HG02852 (cell line): ENCODE measurements around the gene RGS6.

Experiments used
- ATAC-seq: cut with Tn5 transposase; IDR thresholded peaks from one replicate; pipeline ENCODE4 v1.9.1; 2021; ENCODE audit warnings: mild to moderate bottlenecking, moderate library complexity; ENCODE audit not compliant: unreplicated experiment

The RGS6 gene

DNA sequence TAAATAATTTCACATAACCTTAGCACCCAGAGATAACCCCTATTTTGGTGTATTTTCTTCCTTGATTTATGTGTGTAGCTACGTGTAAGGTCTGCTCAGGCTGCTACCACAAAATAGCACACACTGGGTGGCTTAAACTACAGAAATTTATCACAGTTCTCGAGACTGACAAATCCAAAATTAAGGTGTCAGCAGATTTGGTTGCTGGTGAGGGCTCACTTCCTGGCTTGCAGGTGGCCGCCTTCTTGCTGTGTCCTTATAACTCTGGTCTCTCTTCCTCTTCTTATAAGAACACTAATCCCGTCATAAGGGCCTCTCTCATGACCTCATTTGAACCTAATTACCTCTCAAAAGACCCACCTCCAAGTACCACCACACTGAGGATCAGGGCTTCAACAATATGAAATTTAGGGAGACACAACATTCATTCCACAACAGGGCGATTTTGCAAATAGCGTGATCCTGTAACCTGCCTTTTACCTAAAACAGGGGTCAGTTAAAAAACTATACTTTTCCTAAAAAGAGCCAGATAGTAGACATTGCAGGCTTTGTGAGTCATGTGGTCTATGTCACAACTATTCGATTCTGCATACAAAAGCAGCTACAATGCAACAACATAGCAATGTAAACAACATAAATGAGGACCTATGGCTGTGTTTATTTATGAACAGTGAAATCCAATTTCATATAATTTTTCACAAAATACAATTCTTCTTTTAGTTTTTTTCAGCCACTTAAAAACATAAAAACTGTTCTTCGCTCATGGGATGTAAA lies 589.9 kb downstream of the RGS6 start:
- no peak for ATAC-seq

- no peak for ATAC-seq
These were observed 590.6 kb downstream of the RGS6 start for GRCh38 chr14:72522847-72523246.

- ATAC-seq: no peak
These were observed 591.4 kb downstream of the RGS6 start for GRCh38 chr14:72523424-72524294.

DNA sequence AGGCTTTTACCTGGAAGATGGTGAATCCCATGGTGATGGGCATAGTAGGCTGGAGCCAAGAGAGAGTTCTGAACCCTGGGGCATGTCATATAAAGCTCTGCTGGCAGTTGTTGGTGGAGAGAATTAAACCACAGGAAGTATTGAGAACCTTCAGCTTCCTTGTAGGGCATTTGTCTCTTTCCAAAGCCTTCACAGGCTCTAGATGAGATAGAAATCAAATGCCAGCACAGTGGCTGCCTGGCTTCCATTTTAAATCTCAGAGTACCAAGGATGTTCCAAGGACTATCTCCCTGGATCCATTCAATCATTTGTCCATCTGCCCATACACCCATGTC lies 592.0 kb downstream of the RGS6 start:
- ATAC-seq: no peak

DNA sequence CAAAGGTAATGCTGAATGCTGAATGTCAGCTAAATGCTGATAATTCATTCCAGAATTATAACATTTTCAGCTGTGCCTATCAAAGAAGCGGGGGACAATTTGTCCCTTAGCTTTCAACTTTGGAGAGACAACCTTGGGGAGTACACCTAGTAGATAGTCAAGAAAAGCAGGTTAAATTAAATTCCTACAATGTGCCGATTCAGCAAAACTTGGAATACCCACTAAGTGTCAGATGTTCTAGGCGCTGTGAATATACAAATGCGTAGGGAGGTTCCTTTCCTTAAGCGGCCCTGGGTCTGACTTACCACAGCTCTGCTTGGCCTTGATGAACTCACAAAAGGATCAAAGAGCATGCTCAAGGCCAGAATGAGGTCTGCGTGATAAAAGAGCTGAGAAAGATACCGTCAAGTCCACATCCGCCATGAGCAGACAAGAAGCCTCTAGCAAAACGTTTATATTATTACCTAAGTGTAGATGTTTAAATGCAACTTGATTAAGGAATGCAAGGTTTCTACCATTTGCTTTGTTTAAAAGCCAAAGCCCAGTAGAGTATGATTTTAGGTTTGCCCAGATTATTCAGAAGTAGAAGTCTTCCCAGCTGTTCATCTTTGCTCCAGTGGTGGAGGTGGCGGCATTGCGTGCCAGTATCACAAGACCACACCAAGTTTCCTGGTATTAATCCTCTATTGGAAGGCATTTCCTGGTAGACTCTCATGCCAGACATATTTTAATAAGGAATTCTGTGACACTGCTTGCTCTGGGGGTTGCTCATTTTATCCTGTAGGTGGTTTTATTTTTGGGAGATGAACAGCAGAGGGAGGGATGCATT lies 593.1 kb downstream of the RGS6 start:
- no peak for ATAC-seq

- ATAC-seq: no peak
These were observed 595.4 kb downstream of the RGS6 start for GRCh38 chr14:72527591-72527990.

DNA sequence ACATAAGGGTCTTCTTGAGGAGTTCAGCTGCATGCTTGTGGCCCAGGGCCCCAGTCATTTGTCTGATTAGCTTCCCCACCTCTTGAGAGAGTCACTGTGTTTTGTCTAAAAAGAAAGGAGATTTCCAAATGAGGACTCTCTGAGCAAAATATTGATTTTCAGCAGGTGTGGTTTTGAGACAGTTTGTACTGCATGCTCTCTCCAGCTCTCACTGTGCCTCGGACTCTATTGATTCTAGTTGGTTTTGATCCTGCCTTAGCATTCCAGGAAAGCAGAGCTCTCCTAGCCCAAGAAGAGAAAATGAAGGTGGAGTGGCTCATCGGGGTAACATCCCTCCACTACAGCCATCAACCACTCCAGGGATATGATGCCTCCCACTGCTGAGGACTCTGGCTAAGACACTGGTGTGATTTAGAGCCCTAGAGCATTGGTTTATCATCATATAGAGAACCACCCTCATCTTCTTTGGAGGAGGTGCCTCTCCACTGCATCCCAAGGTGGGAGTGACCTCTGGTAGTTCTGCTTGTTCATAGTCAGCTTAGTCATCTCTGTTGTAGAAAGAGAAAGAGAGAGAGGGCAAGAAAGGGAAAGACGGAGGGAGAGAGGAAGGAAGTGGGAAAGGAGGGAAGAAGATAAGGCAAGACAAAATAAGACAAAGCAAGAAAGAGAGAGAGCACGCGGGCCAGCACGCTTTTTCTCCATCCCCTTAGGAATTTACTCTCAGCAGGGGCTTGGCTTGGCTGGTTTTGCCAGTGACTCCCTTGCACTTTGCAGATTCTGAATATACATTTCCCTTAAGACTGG lies 596.0 kb downstream of the RGS6 start:
- ATAC-seq: no peak

DNA sequence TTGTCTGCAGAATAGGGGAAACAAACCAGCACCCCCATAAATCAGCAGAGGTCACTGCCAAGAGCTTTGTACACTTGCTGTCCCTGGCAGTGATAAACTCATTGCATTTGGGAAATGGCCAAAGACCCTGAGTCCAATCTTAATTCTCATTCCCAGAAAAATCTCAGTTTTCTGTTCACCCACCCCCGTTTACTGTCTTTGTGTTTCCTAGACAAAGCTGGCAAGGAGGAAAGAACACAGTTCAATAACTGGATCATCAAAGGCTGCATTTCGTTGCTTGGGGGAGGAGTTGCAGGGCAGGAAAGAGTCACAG lies 596.6 kb downstream of the RGS6 start:
- no peak for ATAC-seq

DNA sequence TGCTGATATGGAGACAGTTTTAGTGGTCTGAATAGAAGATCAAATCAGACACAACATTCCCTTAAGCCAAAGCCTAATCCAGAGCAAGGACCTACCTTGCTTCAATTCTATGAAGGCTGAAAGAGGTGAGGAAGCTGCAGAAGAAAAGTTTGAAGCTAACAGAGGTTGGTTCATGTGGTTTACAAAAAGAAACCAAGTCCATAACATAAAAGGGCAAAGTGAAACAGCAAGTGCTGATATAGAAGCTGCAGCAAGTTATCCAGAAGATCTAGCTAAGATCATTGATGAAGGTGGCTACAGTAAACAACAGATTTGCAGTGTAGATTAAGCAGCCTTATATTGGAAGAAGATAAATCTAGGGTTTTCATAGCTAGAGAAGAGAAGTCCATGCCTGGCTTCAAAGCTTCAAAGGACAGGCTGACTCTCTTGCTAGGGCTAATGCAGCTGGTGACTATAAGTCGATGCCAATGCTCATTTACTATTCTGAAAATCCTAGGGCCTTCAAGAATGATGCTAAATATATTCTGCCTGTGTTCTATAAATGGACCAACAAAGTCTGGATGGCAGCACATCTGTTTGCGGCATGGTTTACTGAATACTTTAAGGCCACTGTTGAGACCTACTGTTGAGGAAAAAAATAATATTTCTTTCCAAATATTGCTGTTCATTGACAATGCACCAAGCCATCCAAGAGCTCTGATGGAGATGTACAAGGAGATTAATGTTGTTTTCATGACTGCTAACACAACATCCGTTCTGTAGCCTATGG lies 600.6 kb downstream of the RGS6 start:
- no peak for ATAC-seq

DNA sequence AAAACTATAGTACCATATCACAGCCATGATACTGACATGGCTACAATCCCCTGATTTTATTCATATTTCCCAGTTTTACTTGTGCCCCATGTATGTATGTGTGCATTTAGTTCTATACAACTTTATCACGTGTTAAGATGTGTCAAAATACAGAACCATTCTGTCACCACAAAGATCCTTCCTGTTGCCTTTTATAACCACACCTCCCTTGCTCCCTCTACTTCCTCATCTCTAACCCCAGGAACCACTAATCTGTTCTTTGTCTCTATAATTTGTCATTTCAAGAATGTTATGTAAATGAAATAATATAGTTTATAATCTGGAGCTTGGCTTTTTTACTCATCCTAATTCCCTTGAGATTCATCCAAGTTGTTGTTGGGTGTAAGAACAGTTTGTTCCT lies 603.3 kb downstream of the RGS6 start:
- no peak for ATAC-seq

GRCh38 chr14:72538387-72538786 lies 606.2 kb downstream of the RGS6 start:
- no peak for ATAC-seq

- ATAC-seq: no peak
These were observed 607.6 kb downstream of the RGS6 start for GRCh38 chr14:72539661-72540315.

GRCh38 chr14:72540836-72541235 lies 608.6 kb downstream of the RGS6 start:
- no peak for ATAC-seq

GRCh38 chr14:72541546-72541945 lies 609.3 kb downstream of the RGS6 start:
- ATAC-seq: no peak

DNA sequence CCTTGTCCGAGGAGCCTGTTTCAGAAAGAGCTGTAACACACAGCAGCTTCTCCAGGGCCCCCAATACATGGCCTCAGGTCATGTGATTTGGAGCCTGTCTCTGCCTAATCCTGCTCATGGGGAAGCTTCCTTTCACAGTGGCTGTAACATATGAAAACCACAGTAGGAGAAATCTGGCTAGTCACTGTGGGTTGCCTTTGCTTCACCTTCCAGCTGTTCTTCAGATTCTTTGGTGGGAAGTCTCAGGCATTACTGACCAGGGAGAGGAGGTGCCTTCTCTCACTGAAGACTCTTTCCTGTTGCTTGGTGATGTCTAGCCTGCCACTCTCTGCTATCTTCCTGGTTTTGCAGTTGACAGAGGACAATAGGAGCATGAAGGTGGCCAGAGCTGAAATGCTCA lies 611.1 kb downstream of the RGS6 start:
- ATAC-seq: no peak

- no peak for ATAC-seq
These were observed 612.6 kb downstream of the RGS6 start for GRCh38 chr14:72544615-72545387.

GRCh38 chr14:72545411-72546311 lies 613.4 kb downstream of the RGS6 start:
- ATAC-seq: no peak
